WERI-Rb-1 (cell line): ENCODE results near the gene PSTPIP1.
"Not testable (repeated sequence)": the region's sequence is repeated elsewhere in the genome, so short reads cannot be mapped to it uniquely, and the experiment has no call there.

Source experiments
- DNase-seq: peaks from one replicate; pipeline ENCODE4 v3.0.0-alpha.2; 2020
- H3K27ac ChIP-seq: fragments of 250-450 bp; sonication (Bioruptor Pico); 2 replicates; pipeline ENCODE4 v1.5.1; 2020; ENCODE audit warnings: mild to moderate bottlenecking, moderate library complexity
- H3K27me3 ChIP-seq: fragments of 250-450 bp; sonication (Bioruptor Pico); 2 replicates; pipeline ENCODE4 v1.5.1; 2021; ENCODE audit warnings: mild to moderate bottlenecking, low read depth, moderate library complexity; ENCODE audit not compliant: insufficient read depth, severe bottlenecking
- H3K36me3 ChIP-seq: fragments of 250-450 bp; sonication (Bioruptor Pico); 2 replicates; pipeline ENCODE4 v1.5.1; 2020; ENCODE audit warnings: mild to moderate bottlenecking, moderate library complexity
- H3K4me3 ChIP-seq: 2 replicates; pipeline ENCODE4 v1.5.1; 2011; ENCODE audit warnings: low read depth, mild to moderate bottlenecking, control low read depth, low read length
- H3K9me3 ChIP-seq: fragments of 250-450 bp; sonication (Bioruptor Pico); 2 replicates; pipeline ENCODE4 v1.5.1; 2021; ENCODE audit warnings: mild to moderate bottlenecking, moderate library complexity; ENCODE audit not compliant: severe bottlenecking
- TF ChIP-seq, protein P1 (sequence below): IDR thresholded peaks from 2 replicates; pipeline ENCODE4 v1.5.1; 2011; ENCODE audit warnings: low read depth, mild to moderate bottlenecking, control low read depth, inconsistent platforms, low read length

The PSTPIP1 gene

DNA sequence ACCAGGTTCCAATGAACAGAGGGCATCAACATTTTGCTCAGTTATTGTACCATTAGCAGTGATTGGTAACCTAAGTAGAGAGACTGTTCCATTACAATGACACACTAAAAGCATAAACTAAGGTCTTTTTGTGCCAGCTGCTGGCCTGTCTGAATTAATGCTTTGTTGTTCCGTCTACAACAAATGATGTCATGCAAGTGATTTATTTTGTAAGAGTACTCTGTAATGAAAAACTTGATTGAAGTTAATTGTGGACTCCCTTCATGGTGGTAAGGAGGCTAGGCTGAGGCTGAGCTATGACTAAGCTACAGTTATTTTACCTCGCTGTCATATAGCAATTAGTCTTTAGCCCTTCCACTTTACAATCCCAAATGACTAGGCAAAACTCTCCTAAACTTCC lies 40.2 kb upstream of the PSTPIP1 start:
- Histone ChIP-seq H3K4me3 (no peak overlapping the region), H3K36me3 (peaks cover 9% of the 10 kb centered on the region), H3K9me3 (no peaks in the 10 kb centered on the region), H3K27ac (no peak overlapping the region), H3K27me3 (no peaks in the 10 kb centered on the region)
- no peak for DNase-seq
- TF ChIP-seq, protein P1, sequence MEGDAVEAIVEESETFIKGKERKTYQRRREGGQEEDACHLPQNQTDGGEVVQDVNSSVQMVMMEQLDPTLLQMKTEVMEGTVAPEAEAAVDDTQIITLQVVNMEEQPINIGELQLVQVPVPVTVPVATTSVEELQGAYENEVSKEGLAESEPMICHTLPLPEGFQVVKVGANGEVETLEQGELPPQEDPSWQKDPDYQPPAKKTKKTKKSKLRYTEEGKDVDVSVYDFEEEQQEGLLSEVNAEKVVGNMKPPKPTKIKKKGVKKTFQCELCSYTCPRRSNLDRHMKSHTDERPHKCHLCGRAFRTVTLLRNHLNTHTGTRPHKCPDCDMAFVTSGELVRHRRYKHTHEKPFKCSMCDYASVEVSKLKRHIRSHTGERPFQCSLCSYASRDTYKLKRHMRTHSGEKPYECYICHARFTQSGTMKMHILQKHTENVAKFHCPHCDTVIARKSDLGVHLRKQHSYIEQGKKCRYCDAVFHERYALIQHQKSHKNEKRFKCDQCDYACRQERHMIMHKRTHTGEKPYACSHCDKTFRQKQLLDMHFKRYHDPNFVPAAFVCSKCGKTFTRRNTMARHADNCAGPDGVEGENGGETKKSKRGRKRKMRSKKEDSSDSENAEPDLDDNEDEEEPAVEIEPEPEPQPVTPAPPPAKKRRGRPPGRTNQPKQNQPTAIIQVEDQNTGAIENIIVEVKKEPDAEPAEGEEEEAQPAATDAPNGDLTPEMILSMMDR = no peak

DNA sequence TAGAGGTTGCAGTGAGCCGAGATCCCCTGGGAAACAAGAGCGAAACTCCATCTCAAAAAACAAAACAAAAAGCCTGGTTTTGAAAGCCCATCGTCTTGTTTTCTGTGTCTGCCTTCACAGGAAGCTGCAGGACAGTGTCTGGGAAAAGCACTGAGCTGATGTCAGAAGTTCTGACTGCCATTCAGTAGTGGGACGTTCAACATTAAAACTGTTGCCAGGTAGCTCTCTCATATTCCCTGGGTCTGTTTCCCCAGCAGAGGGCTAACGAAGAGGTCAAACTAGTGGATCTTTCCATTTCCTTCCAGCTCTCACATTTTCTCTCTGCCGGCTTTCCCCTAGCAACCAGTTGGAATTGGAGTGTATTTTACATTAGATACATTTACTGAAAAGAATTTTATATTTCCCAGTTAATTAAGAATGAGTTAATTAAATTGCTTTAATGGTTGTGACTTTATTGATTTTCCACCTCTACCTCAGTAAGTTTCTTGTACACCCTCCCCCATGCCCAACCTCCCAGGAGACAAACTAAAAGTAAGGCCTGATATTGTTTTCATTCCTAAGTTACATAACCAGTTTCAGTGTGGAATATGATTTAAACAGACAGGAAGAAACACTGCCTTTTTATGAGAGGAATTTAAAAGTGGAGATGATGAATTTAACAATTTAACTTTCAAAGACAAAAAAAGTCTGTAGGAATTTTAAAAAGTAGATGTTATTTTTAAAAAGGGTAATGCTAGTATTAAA lies 33.5 kb upstream of the PSTPIP1 start:
- DNase-seq = no peak
- Histone ChIP-seq H3K27ac (no peak overlapping the region), H3K4me3 (no peak overlapping the region), H3K9me3 (no peaks in the 10 kb centered on the region), H3K27me3 (no peaks in the 10 kb centered on the region), H3K36me3 (no peaks in the 10 kb centered on the region)
- TF ChIP-seq, protein P1 = no peak

DNA sequence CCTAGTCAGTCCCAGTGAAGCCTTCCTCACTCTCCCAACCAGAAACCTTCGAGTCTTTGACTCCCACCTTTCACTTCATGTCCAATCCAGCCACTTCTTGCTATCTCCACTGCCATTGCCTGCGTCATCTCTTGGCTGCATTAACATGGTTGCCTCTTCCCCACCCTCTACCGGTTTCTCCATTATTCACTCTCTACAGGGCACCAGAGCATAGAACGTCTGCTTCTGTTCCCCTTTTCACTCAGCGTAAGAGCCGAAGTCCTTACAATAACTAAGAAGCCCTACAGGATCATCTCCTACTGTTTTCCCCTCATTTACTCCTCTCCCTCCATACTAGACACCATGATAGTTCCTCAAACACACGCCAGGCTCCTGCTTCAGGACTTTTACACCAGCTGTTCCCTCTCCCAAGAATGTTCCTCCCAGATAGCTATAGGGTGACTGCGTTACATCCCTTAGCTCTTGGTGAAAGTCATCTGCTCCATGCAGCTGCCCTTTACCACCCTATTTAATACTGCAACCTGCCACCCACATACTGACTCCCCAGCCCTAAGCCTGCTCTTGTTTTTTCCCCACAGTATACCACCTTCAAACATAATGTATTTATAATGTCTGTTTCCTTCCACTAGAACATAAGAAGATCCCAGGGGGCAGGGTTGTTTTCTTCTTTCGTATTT lies 32.5 kb upstream of the PSTPIP1 start:
- H3K36me3 ChIP-seq = no peaks in the 10 kb centered on the region
- no peak overlapping the region for H3K4me3 ChIP-seq
- H3K27ac ChIP-seq = no peak overlapping the region
- no peak for DNase-seq
- no peaks in the 10 kb centered on the region for H3K9me3 ChIP-seq
- TF ChIP-seq, protein P1 = no peak
- no peaks in the 10 kb centered on the region for H3K27me3 ChIP-seq

DNA sequence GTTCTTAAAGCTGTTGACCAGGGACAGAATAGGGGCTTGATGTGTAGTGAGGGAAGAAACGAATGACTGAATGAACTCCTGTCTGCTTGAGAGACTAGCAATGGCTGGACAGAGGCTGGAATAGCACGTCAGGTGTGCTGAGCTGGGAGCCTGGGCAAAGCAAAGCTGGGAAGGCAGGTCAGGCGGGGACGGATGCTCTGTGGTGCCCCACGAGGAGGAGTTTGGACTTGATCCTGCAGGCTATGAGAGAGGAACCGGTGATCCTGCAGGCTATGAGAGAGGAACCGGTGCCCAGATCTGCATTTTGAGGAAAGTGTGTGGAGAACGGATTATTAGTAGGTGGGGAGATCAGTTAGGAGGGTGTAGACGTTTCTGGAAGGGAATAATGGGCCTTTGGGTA lies 31.3 kb upstream of the PSTPIP1 start:
- DNase-seq = peak; percentile 59
- no peaks in the 10 kb centered on the region for H3K9me3 ChIP-seq
- no peaks in the 10 kb centered on the region for H3K27me3 ChIP-seq
- no peaks in the 10 kb centered on the region for H3K36me3 ChIP-seq
- TF ChIP-seq, protein P1 = peak; percentile 53
- H3K27ac ChIP-seq = no peak overlapping the region
- H3K4me3 ChIP-seq = no peak overlapping the region

DNA sequence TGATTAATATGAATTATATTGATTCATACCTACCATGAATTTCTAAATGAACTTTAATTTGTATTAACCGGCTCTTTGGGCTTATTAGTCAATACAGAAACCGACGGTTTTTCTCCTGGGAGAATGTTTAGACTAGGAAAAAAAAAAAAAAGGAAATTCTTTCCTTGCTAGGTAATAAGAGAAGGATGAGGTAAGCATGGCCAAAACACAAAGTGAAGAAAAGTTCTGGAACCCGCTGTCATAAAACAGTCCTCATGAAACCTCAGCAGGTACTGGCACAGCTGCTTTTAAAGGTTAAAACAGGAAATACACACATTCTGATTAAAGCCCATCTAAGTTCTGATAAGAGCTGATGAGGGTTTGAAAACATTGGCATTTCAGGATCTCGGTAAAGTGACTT lies 30.8 kb upstream of the PSTPIP1 start:
- Histone ChIP-seq H3K27me3 (no peaks in the 10 kb centered on the region), H3K27ac (no peak overlapping the region), H3K4me3 (no peak overlapping the region), H3K9me3 (no peaks in the 10 kb centered on the region), H3K36me3 (no peaks in the 10 kb centered on the region)
- TF ChIP-seq, protein P1 = no peak
- no peak for DNase-seq

- H3K27ac ChIP-seq, H3K4me3 ChIP-seq, H3K27me3 ChIP-seq, H3K36me3 ChIP-seq, H3K9me3 ChIP-seq, DNase-seq: not testable (repeated sequence)
Measured at GRCh38 chr15:76966051-76966450, 28.9 kb upstream of the PSTPIP1 start.
